Stimulated activated CD8-positive, alpha-beta memory T cell treated with anti-CD3 and anti-CD28 coated beads, Interleukin-4, amount 100 ng/mL, for 24 hours (primary cell): ENCODE results near the gene FUT3.

Experiments
- DNase-seq: peaks from one replicate; pipeline ENCODE4 v3.0.0-alpha.2; 2020; ENCODE audit warnings: low read depth

Gene FUT3

DNA sequence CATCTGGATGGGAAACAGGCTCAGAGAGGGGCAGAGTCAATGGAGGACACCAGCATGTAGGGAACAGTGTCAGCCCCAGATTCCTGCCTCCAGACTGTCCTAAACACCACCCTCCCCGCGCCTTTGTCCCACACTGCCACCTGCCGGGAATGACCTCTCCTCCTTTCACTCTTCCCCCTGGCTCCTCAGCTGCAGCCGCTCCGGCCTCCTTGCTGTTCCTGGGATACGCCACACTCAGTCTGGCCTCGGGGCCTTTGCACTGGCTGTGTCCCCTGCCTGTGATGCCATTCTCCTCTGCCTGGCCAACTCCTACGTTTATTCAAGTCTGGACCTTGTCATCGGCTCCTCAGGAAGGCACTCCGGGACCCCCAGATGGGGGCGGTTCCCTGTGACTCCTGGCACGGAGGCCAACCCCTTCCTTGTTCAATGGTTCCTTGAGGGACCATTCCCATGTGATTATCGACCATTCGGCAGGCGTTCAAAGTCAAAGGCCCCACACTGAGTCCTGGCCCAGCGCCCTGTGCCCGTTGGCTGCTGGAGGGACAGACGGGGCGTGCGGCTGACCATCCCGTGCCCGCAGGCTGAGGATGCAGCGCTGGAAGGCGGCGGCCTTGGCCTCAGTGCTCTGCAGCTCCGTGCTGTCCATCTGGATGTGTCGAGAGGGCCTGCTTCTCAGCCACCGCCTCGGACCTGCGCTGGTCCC, 27.5 kb downstream of the FUT3 start:
- no peak for DNase-seq

DNA sequence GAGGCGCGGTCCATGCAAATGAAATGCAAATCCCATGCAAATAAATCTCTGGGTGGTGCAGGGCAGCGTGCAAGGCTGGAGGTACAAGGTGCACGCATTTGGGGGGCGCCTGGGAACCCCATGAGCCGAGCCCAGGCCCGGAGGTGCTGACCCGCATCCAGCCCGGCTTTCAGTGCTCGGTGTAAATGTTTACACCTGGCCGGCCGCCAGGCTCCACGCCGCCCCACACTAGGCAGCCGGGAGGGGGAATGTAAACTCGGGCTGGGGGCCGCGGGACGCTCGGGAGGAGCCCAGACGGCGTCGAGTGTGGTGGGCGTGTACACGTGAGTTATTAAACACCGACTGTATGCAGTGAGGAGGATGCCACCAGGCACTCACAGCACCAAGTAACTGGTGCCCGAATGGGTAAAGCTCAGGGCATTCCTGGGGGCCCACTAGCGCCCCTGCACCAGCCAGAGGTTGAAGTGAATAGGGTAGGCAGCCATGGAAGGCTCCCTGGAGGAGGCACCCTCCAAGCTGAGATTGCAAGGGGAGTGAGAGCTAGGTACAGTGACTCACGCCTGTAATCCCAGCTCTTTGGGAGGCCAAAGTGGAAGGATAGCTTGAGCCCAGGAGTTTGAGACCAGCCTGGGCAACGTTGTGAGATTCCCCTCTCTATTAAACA, 28.9 kb downstream of the FUT3 start:
- no peak for DNase-seq

DNA sequence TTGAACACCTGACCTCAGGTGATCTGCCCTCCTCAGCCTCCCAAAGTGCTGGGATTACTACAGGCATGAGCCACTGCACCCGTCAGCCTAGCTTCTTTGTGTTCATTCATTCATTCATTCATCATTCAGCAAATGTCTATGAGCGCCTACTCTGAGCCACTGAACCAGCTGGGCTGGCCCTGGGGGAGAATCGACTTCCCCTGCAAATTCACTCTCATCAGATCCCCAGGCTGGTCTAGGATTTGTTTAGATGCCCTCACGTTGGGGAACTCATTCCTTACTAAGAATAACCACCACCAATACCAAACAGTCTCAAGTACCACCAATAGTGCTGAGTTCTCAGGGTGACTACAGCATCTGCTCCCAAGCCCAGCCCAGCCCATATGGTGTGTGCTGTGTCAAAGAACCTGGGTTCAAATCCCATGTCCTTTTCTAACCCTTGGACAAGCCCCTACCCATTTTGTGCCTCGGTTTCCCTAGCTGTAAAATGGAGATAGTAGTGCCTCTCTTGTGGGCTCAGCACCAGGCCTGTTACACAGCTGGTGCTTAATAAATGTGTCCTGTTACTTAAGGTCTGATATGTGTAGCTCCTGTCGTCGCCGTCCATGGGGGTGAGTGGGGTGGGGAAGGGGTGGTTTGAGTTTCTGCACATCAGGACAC, 29.6 kb downstream of the FUT3 start:
- no peak for DNase-seq

DNA sequence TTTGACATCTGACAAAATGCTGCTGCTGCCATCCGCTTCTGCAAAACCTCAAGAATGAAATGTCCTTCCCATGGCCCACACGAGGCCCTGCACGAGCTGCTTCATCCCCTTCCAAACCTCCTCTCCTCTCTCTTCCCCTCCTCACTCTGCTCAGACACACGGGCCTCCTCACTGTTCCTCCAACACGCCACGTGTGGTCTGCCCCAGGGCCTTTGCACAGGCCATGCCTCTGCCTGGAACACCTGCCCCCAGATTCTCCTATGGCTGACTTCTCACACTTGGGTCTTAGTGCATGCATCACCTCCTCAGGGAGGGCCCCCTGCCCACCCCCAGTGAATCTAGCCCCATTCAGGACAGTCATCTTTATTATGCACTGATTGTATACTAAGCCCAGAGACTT, 30.5 kb downstream of the FUT3 start:
- DNase-seq, result no peak

DNA sequence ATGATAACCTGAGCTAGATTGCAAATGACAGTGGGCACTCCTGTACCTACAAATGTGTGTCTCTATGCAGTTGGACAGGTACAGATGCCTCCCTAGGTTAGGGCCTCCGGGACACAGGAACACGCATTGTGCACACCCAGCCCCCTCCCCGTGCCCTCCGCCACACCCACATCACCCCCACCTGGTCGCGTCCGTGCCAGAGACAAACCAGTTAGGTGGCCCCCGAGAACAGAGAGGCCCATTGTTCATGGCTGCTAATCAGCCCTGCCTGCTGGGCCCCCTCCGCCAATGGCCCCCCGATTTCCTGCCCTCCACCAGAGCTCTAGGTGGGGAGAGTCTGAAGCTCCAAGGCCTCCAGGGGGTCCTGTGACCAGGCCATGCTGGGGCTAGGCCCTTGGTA, 32.7 kb downstream of the FUT3 start:
- no peak for DNase-seq

DNA sequence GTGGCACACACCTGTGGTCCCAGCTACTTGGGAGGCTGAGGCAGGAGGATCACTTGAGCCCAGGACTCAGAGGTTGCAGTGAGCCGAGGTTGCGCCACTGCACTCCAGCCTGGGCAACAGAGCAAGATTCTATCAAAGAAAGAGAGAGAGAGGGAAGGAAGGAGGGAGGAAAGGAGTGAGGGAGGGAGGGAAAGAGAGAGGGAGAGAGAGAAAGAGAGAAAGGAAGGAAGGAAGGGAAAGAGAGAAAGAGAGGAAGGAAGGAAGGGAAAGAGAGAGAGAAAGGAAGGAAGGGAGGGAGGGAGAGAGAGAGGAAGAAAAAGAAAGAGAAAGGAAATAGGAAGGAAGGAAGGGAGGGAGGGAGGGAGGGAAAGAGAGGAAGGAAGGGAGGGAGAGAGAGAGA, 34.0 kb downstream of the FUT3 start:
- no peak for DNase-seq

DNA sequence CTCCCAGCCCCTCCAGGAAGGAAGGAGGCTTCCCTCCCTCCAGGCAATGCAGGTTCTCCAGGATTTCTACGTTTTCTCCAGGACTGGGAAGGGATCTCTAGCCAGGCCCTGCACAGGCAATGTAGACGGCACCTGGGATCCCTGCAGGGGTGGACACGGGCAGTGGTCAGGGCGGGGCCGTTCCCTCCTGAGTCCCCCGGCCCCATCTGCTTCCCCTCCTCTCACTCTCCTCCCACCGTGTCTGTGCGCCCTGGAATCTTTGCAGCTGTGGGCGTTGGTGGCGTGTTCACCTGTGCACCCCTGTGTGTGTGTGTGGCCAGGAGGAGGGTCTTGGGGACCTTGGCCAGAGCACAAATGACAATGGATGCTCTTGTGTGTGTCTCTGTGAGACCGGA, 36.4 kb downstream of the FUT3 start:
- no peak for DNase-seq

DNA sequence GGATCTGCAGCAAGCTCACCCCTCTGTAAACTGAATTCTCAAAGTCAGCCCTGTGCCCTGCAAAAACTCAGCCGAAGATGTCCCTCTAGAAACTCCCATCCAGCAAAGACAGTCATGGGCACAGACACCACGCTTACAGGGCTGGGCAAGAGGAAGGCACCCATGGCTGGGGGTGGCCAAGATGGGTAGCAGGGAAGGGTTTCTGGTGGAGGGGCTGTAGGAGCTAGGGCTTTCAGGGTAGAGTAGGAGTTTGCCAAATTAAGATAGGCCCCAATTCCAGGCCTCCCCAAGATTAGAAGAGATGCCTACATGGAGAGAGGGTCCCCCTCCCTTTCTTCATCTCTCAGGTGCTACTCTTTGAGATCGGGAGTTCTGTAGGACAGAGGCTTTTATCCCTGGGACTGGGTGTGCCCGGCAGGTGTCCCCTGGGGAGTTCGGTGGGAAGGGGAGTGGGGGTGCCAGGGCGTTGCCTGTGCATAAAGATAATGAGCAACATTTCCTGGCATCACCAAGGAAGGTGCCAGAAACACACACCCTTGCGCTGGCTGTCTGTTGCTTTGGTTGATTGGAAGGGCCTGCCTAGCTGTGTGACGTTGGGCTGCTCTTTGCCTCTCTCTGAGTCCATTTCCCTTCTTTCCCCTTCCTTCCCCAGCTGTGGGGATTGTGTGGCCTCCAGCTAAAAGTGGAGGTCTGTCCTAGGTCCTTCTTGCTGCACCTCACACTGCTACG, 37.0 kb downstream of the FUT3 start:
- DNase-seq, result no peak

DNA sequence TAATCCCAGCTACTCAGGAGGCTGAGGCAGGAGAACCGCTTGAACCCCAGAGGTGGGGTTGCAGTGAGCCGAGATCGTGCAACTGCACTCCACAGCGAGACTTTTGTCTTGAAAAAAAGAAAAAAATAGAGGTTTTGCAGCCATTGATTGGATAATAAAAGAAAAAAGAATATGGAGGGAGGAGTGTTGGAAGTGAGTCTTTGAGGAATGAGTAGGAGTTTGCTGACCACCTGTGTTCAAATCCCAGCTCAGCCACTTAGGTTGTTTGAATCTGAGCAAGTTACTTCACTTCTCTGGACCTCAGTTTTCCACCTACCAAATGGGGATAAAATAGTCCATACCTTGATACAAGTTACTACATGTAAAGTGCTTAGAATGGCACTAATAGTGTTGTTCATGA, 40.1 kb downstream of the FUT3 start:
- DNase-seq, result no peak

DNA sequence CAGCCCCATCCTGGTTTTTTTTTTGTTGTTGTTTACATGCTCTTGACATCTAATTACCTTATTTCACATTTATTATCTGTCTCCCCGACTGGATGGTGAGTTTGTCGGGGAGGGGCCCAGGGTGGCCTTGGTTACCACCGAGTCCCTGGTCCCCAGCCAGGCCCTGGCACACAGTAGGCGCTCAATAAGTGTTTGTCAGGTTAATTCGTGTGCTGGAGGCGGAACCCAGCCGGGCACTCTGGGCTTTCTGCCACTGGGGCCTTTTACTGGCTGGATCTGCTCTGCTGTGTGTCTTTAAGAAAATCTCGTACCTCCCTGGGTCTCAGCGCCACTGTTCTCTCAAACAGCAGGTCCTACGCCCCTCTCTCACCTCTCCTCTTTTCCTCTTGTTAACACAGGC, 41.8 kb downstream of the FUT3 start:
- no peak for DNase-seq

DNA sequence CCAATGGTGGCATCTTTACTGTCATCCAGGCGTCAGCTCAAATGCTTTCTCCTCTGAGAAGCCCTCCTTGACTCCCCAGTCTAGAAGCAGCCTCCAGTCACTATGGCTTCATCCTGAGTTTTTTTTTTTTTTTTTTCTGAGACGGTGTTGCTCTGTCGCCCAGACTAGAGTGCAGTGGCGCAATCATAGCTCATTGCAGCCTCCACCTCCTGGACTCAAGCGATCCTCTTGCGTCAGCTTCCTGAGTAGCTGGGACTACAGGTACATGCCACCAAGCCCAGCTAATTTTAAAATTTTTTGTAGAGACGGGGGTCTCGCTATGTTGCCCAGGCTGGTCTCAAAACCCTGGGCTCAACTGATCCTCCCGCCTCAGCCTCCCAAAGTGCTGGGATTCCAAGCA, 42.2 kb downstream of the FUT3 start:
- DNase-seq, result no peak

DNA sequence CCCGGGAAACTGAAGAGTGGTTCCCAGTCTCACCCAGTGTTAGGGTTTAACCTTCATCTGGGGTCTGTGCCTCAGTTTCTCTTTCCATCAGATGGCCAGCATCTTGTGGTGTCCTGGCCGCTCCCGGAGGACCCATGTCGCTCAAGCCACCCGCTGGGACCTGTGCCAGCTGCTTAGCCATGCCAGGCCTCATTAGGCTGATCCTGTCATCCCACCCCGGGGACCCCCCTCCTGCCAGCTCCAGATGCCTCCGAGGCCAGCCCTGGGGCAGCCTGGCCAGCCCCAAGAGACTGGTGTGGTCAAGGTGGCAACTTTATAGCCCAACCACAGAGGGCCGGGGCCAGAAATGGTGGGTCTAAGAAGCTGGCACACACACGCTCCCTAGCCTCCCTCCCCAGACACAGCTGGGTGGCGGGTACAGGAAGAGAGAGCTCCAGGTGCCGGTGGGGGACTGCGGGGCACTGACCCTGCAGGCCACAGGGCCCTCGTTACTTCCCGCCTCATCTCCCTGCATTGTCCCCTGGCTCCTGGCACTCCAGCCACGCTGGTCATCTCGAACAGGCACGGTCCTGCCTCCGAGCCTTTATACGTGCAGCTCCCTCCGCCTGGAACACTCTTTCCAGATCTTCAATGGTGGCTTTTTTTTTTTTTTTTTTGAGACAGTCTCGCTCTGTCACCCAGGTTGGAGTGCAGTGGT, 43.0 kb downstream of the FUT3 start:
- DNase-seq, result no peak

DNA sequence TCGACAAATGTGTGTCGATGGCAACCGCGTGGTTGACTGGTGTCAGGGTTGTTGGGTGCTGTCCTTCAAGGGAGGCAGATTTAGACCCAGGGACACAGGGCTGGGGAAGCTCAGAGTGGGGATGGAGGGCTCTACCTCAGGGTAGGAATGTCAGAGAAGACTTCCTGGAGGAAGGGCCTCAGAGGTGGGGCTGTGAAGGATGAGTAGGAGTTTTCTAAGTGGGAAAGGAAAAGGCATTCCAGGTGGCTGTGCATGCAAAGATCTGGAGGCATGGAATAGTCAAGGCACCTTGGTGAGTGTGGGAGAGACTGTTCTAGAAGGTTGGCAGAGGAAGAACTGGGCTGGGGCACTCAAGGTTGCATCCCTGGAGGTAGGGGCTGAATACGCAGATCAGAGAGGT, 44.3 kb downstream of the FUT3 start:
- no peak for DNase-seq

DNA sequence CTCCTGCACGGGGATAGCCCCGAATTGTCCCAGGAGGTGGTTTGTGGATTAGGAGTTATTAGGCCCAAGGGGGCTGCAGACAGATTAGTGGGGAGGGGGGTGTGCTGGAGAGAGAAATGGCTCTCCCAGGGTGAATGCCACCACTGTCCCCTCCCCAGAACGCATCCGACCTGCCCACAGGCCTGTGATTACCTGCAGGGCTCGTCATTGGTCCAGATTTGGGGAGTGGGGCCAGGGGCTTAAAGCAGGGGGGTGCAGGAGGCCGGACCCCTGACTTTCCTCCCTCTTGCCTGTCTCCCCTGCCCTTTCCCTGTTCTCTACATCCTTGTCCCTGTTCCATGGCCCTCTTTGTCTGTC, 45.1 kb downstream of the FUT3 start:
- DNase-seq, result no peak

DNA sequence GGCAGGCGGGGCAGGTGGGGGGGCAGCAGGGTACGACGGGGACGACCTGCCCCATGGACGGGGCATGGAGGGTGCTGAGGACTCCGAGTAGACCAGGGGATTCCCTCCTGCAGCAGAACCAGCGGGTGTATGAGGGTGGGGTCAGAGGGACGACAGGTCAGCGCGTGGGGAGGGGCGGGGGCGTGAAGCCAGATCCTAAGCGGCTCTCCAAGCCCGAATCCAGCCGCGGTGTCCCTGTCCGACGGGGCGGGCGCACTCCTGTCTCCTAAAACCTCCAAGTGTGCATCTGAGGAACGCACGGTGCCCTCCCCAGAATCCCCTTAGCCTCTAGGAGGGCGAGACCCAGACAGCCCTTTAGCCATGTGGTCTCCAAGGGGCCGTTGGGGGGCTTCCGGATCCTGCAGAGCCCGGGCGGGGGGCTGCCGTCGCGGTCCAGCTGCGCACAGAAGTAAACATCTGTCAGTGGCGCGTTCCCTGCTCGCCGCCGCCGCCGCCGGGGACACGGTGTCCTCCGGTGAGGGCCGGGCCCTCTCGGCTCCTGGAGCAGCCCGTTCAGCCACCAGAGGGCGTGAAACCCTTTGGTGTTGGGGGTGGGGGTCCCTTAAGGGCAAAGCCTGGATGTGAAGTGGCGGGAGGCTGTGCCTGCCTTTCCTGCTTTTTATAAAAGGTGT, 45.7 kb downstream of the FUT3 start:
- no peak for DNase-seq

DNA sequence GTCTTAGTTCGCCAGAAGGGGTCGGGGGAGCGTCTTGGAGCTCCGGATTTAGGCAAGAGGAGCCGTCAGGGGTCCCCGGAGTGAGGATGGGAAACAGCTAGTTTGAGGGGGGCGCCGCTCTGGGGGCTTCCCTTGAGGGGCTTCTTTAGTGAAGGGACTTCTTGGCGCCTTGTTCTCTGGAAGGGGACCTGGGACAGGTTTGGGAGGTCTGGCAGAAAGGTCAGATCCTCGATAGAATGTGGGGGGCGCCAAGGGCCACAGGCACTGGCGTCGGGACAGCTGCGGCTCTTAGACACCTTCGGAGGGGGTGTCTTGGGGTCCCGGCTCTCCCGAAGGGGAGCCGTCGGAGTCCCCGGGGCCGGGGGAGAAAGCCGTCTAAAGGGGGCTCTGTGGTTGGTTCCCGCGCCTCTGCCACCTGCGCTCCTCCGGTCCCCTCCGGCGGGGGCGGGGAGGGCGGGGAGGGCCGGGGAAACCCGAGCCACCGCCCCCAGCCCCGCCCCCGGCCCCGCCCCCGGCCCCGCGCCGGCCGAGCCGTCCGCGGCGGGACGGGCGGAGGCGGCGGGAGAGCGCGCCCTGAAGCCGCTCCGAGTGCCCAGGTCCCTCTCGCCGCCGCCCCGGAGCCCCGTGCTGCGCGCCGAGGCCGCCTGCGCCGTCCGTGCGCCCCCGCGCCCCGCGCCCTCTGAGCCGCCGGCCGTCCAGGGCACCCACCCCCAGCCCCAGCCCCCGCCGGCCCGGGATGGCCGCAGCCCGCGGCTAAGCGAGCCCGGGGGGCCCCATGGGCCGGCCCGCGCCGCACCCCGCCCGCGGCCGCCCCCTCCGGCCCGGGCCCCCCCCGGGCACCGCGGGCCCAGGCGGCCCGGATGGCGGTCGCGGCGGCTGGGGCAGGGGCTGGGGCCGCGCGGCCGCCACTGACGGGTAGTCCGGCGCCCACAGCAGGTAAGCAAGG, 46.5 kb downstream of the FUT3 start, which contains the start of gene NRTN:
TSS of gene NRTN (plus strand) at position 552 of the 946 bp plus-strand sequence. CDS start 19,099 bp downstream, outside the sequence.
- DNase-seq, result no peak

DNA sequence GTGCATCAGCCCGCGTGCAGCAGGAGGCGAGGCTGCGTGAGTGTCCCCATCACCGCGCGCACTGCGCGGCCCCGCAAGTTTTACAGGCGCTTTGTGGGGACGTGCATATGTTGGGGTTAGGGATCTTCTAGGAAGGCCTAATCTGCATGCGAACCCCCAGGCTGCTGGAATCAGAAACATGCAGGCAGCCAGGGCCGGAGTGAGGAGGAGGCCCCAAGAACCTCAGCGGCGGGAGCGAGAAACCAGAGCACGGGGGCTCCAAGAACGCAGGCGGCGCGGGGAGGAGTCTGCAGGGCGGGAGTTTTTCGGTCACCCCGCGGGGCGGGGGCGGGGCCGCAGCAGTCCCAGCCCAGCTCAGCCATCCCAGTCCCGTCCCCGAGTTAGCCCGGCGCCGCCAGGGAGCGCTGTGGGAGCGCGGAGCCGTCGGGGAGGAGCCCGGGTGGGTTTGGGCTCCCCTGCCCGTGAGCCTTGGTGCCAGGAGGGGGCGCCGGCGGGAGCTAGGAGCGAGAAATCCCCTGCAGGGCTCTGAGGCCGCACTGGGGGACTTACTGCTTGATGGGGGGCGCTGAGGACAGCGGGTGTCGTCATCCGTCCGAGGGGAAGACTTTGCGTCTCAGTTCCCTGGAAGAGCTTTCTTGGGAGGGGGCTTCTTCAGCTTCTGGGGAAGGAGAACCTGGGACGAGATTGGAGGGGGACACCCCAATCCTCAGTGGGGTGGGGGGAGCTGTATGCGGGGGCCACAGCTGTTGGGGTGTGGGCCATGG, 47.3 kb downstream of the FUT3 start:
- peak; percentile 90 for DNase-seq

DNA sequence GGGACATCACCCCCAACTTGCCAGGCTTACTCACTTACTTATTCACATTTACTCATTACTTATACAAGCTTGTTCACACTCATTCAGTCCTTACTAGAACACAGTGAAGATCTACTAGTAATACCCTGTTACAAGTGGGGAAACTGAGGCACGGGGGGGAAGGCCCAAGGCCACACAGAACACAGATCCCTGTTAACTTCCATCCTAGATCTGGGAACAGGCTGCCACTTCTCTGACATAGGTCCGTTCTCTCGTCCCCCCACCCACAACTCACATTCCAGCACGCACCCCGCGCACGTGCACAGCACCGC, 47.9 kb downstream of the FUT3 start:
- DNase-seq, result no peak

DNA sequence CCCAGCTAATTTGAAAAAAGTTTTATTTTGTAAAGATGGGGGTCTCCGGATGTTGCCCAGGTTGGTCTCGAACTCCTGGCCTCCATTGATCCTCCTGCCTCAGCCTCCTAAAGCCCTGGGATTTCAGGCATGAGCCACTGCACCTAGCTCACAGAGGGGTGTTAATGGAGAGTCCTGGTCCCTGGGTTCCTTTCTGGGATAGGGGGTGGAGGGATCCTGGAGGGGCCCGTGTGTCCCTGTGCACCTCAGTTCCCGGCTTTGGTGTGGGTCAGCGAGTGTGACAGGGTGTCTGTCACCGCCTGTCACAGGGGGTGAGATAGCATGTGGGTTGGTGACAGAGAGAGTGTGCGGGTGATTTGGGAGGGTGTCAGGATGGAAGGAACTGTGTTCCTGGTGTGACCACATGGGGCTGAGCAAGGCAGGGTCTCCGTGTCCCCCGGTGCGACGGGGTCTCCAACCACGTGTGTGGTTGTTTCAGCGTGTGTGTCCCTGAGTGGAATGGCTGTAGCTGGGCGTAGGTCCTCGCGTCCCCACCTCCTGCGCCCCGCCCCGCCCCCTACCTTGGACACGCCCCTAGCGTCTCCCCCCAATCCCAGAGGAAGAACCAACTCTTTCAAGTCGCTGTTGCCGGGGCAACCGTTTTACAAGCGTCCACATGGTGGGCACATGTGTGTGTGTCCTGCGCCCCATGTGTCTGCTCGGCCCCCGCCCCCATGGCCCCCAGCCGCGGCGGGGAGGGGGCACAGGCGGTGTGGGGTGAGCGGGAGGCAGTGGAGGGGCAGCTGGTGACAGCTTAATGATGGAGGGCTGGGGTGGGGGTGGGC, 49.2 kb downstream of the FUT3 start:
- DNase-seq, result no peak
